ENCODE measurements around the gene KYAT1. TPM values are rescaled to one million over a fixed set of nuclear protein-coding genes. Genes with fewer than 3 reads are reported as not detected.

The KYAT1 gene
- total and polyA plus RNA-seq, 2 of the 13 experiments (the other 11 are each of a cell fraction or from before 2014, with no cell fraction given): 9.2 to 46.5 TPM

GRCh38 chr9:128818099-128818838, 63.5 kb downstream of the KYAT1 start, which contains the start of gene ENDOG (continued):
- no peak for TF ChIP-seq THAP8 (CRISPR knock-in tag; IDR thresholded peaks at IDR 0.05; ENCODE audit: borderline replicate concordance)
- TF ChIP-seq ZNF180 (CRISPR knock-in tag; IDR thresholded peaks at IDR 0.05; ENCODE audit: borderline replicate concordance, low read depth): no peak
- TF ChIP-seq ZFP1 (CRISPR knock-in tag; IDR thresholded peaks at IDR 0.05): 0 out of 2 replicates have a peak, but pooled peaks have one; percentile 45
- no peak for TF ChIP-seq AKAP8 (CRISPR knock-in tag; IDR thresholded peaks at IDR 0.05)
- TF ChIP-seq ZNF414 (CRISPR knock-in tag; IDR thresholded peaks at IDR 0.05): peak; percentile 78; the same call in 1 of the 2 replicates
- peak; percentile 87 for TF ChIP-seq ZNF777 (CRISPR knock-in tag; IDR thresholded peaks at IDR 0.05)
- TF ChIP-seq ZNF274 (CRISPR knock-in tag; IDR thresholded peaks at IDR 0.05): 0 out of 2 replicates have a peak, but pooled peaks have one; percentile 26
- 0 out of 2 replicates have a peak, but pooled peaks have one; percentile 30 for TF ChIP-seq NAIF1 (CRISPR knock-in tag; IDR thresholded peaks at IDR 0.05; ENCODE audit: borderline replicate concordance)
- TF ChIP-seq BRCA1 (CRISPR knock-in tag; IDR thresholded peaks at IDR 0.05): no peak
- TF ChIP-seq MED13 (CRISPR knock-in tag; IDR thresholded peaks at IDR 0.05): no peak; the same call in 1 of the 2 replicates

GRCh38 chr9:128810873-128811272, 70.9 kb downstream of the KYAT1 start:
- H3K4me1 ChIP-seq (ENCODE audit: insufficient read depth, low read length): no peaks in the 10 kb centered on the region
- peaks cover 5 to 13% of the 10 kb centered on the region in 2 experiments; a peak in 4 of 5 replicates for H3K36me3 ChIP-seq (replicated peaks in 1 of 2; ENCODE audit: control insufficient read depth in 1 of 2, insufficient read depth in 2 of 2, low read length in 2 of 2)
- no peak for FAIRE-seq
- no peak overlapping the region for H2AFZ ChIP-seq (ENCODE audit: low read length)
- no peak overlapping the region for H3K4me3 ChIP-seq (replicated peaks in 1 of 3; ENCODE audit: insufficient read depth in 1 of 3, low read depth in 2 of 3, low read length in 3 of 3)
- 96% methylated on average over 5 of the region's 5 CpGs for WGBS (ENCODE audit: low lambda C conversion rate)
- intact Hi-C loops (cut with micrococcal nuclease; ENCODE audit: unreplicated experiment): no loop called here
- no TSS peak for BruUV-seq (replicated peaks)
- H3K79me2 ChIP-seq (ENCODE audit: insufficient read depth, low read length): no peaks in the 10 kb centered on the region
- no peak for ATAC-seq
- POLR2A ChIA-PET: interaction anchor here (2.7 kb wide), 1 partner anchor 7 kb away, joined by 11 read pairs; the partner anchor contains the start of gene ENDOG
- no peak overlapping the region for H3K27ac ChIP-seq (ENCODE audit: extremely low read length, insufficient read depth, low read length)
- H3K27me3 ChIP-seq (ENCODE audit: control insufficient read depth in 1 of 2, insufficient read depth in 2 of 2, low read length in 2 of 2): no peaks in the 10 kb centered on the region
- in situ Hi-C loops (cut with HindIII; ENCODE audit: extremely low pct_ligation_motif_present, low pct_unique_long_range_greater_than_20kb): no loop called here
- H3K9ac ChIP-seq (ENCODE audit: insufficient read depth, low read depth, low read length): no peak overlapping the region
- H3K4me2 ChIP-seq (ENCODE audit: low read depth, low read length): no peak overlapping the region
- DNase-seq (ENCODE audit: low spot score): no peak
- H4K20me1 ChIP-seq (ENCODE audit: insufficient read depth, low read length): no peaks in the 10 kb centered on the region
- CTCF ChIA-PET (ENCODE audit: low intra/inter-chr PET ratio, low total read pairs): no interaction called here
- H3K9me3 ChIP-seq (ENCODE audit: low read length): no peaks in the 10 kb centered on the region
- TF ChIP-seq ESRRA (CRISPR knock-in tag; IDR thresholded peaks at IDR 0.05; ENCODE audit: low read depth) (no peak), RFX5 (IDR thresholded peaks at IDR 0.05; ENCODE audit: low read depth, low read length) (no peak), TOE1 (CRISPR knock-in tag; IDR thresholded peaks at IDR 0.05) (no peak), BRD4 (CRISPR knock-in tag; IDR thresholded peaks at IDR 0.05) (no peak), FOXP4 (CRISPR knock-in tag; IDR thresholded peaks at IDR 0.05) (no peak), PLSCR1 (CRISPR knock-in tag; IDR thresholded peaks at IDR 0.05; ENCODE audit: borderline replicate concordance) (no peak), MNT (IDR thresholded peaks at IDR 0.05) (no peak), ZSCAN20 (CRISPR knock-in tag; IDR thresholded peaks at IDR 0.05; ENCODE audit: borderline replicate concordance) (no peak)
